GM23338 (cell line): ENCODE measurements around the gene C2orf81. TPM values are rescaled to one million over a fixed set of nuclear protein-coding genes. Genes with fewer than 3 reads are reported as not detected.

ENCODE experiments used
- ATAC-seq: fragments of 200-7000 bp; cut with Tn5 transposase; 3 replicates; pipeline ENCODE4 v1.9.1; 2020
- DNase-seq: peaks from one replicate; pipeline ENCODE4 v3.0.0-alpha.2; 2015; ENCODE audit warnings: low spot score
- H2AFZ ChIP-seq: fragments of 200-600 bp; sonication (generic); 2 replicates; pipeline ENCODE4 v1.8.0; 2016; ENCODE audit warnings: antibody characterized with exemption, mild to moderate bottlenecking, moderate library complexity
- H3F3A ChIP-seq: fragments of 200-600 bp; sonication (generic); replicated peaks from 2 replicates; pipeline ENCODE4 v1.8.0; 2017; ENCODE audit warnings: antibody characterized with exemption, mixed run types, low read depth
- H3K27ac ChIP-seq: fragments of 200-600 bp; sonication (generic); 2 replicates; pipeline ENCODE4 v1.6.1; 2016; ENCODE audit warnings: low read depth
- H3K27me3 ChIP-seq: fragments of 200-600 bp; sonication (generic); 2 replicates; pipeline ENCODE4 v1.8.0; 2016; ENCODE audit warnings: mild to moderate bottlenecking, mixed run types, moderate library complexity; ENCODE audit not compliant: insufficient read depth
- H3K36me3 ChIP-seq: fragments of 200-600 bp; sonication (generic); 2 replicates; pipeline ENCODE4 v1.8.0; 2016; ENCODE audit warnings: mild to moderate bottlenecking; ENCODE audit not compliant: insufficient read depth
- H3K4me1 ChIP-seq: fragments of 200-600 bp; sonication (generic); 2 replicates; pipeline ENCODE4 v1.8.0; 2016; ENCODE audit warnings: mild to moderate bottlenecking, moderate library complexity; ENCODE audit not compliant: insufficient read depth
- H3K4me2 ChIP-seq: fragments of 200-600 bp; sonication (generic); 2 replicates; pipeline ENCODE4 v1.7.1; 2017; ENCODE audit warnings: mixed run types
- H3K4me3 ChIP-seq: fragments of 200-600 bp; sonication (generic); 2 replicates; pipeline ENCODE4 v1.6.1; 2016; ENCODE audit warnings: mixed run types
- H3K79me2 ChIP-seq: fragments of 200-600 bp; sonication (generic); replicated peaks from 2 replicates; pipeline ENCODE4 v1.8.0; 2017; ENCODE audit warnings: mild to moderate bottlenecking; ENCODE audit not compliant: insufficient read depth
- H3K9me2 ChIP-seq: fragments of 200-600 bp; sonication (generic); 2 replicates; pipeline ENCODE4 v1.8.0; 2017; ENCODE audit not compliant: insufficient read depth
- H4K20me1 ChIP-seq: fragments of 200-600 bp; sonication (generic); replicated peaks from 2 replicates; pipeline ENCODE4 v1.8.0; 2017; ENCODE audit warnings: mild to moderate bottlenecking; ENCODE audit not compliant: insufficient read depth
- H3K27ac Mint-ChIP-seq: 2 replicates; pipeline ENCODE4 v1.8.0; 2020; ENCODE audit warnings: inconsistent platforms, mild to moderate bottlenecking, moderate library complexity, mixed read lengths
- H3K27me3 Mint-ChIP-seq: 3 replicates; pipeline ENCODE4 v1.8.0; 2022; ENCODE audit warnings: low read depth, mild to moderate bottlenecking, moderate library complexity, mixed read lengths, inconsistent platforms; ENCODE audit not compliant: insufficient read depth, poor library complexity
- H3K36me3 Mint-ChIP-seq: 3 replicates; pipeline ENCODE4 v1.8.0; 2021; ENCODE audit warnings: low read depth, mild to moderate bottlenecking, inconsistent platforms, moderate library complexity, mixed read lengths
- H3K4me1 Mint-ChIP-seq: 3 replicates; pipeline ENCODE4 v1.8.0; 2020; ENCODE audit warnings: mild to moderate bottlenecking, inconsistent platforms, mixed read lengths
- H3K4me3 Mint-ChIP-seq: 3 replicates; pipeline ENCODE4 v1.8.0; 2021; ENCODE audit warnings: moderate library complexity, mild to moderate bottlenecking, inconsistent platforms, mixed read lengths
- H3K9me3 Mint-ChIP-seq: 3 replicates; pipeline ENCODE4 v1.8.0; 2020; ENCODE audit warnings: moderate library complexity, mild to moderate bottlenecking, inconsistent platforms, mixed read lengths
- CREB1 ChIP-seq: fragments of 250-450 bp; sonication (Bioruptor Pico); IDR thresholded peaks from 2 replicates; pipeline ENCODE4 v1.5.0; 2020; ENCODE audit warnings: low read depth, mild to moderate bottlenecking, moderate library complexity
- polyA plus RNA-seq: library from polyadenylated mRNA; unstranded; fragments of >200 nt; fragmentation: Nextera tagmentation; extraction: Ambion mirVana; gene quantifications from 2 replicates; pipeline ENCODE4 v1.2.1, GENCODE V29; 2016
- total RNA-seq: library from RNA; depleted of rRNA; stranded (reverse); fragments of >200 nt; shearing (Covaris generic); gene quantifications from 2 replicates; pipeline ENCODE4 v1.2.3, GENCODE V29; 2014
- TF ChIP-seq, protein P1 (sequence below): fragments of 250-450 bp; sonication (Bioruptor Pico); IDR thresholded peaks from 2 replicates; pipeline ENCODE4 v1.5.0; 2020; ENCODE audit warnings: mild to moderate bottlenecking, moderate library complexity
- TF ChIP-seq, protein P2 (sequence below), 2 experiments: fragments of 200-600 bp in 1 of 2; sonication (generic) in 1 of 2; conservative IDR thresholded peaks; 2 replicates each; pipeline versions ENCODE4 v1.5.1 to v1.6.1; 2016 to 2017; ENCODE audit warnings: antibody characterized with exemption in 2 of 2, low read depth in 2 of 2, mild to moderate bottlenecking in 2 of 2, moderate library complexity in 1 of 2

The C2orf81 gene
- total and polyA plus RNA-seq, 2 experiments from 2014 or later = 3.8 to 4.6 TPM

DNA sequence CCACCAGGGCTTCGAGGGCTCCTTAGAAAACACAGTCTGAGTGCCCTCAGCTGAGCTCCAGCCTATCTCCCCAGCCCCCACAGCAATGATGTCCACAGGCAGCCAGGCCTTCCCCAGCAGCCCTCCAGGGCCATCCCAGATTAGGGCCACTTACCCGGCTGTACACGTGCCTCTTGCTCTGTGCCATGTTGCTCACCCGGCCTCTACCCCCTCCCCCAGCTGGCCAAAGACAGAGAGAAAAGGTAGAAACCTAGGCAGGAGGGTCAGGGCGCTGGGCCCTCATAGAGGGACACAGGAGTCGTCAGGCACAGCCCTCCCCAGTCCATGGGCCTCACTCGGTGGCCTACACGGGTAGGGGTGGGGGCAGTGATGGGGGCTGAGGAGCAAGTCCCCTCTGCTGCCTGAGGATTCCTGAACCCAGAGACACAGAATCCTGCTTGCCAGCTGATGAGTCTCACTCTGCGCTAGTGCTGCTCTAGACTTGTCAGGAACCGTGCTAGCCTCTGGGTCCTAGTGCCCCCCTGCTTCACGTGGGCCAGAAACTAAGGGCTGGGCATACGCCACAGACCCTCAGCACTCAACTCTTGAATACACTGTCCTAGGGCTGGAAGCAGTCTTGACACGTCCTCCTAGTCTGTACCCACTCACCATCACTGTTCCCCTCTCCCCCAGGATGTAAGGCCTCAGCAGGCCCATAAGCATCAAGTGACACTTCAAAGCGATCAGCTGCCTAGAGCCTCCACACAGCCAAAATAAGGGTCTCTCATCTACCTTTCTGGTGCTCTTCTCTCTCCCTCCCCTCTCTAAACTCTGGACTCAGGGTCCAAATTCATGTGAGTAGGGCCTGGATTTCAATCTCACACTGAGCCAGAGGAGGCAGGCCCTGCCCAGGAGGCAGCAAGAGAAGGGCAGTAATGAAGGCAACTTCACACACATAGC is 41.3 kb downstream of the C2orf81 start, which contains the start of gene DCTN1:
DCTN1 (minus strand) TSS at position 461 of the 939 bp plus-strand sequence; CDS start at position 187, 274 bp downstream.
- H3K79me2 ChIP-seq = peaks cover 70% of the 10 kb centered on the region
- DNase-seq = peak; percentile 71
- no peaks in the 10 kb centered on the region for H3K27me3 ChIP-seq
- Mint-ChIP-seq H3K9me3 (no peaks in the 10 kb centered on the region), H3K27me3 (peaks cover 5% of the 10 kb centered on the region), H3K4me1 (peaks cover 20% of the 10 kb centered on the region), H3K4me3 (peak within 1 kb of the TSS; percentile 24), H3K27ac (peak within 1 kb of the TSS; percentile 40; the same call in 1 of the 2 replicates), H3K36me3 (peaks cover 11% of the 10 kb centered on the region)
- H3F3A ChIP-seq = no peaks in the 10 kb centered on the region
- H3K36me3 ChIP-seq = peaks cover 3% of the 10 kb centered on the region
- H3K9me2 ChIP-seq = no peaks in the 10 kb centered on the region
- H3K4me1 ChIP-seq = peaks cover 20% of the 10 kb centered on the region
- TF ChIP-seq, protein P1, sequence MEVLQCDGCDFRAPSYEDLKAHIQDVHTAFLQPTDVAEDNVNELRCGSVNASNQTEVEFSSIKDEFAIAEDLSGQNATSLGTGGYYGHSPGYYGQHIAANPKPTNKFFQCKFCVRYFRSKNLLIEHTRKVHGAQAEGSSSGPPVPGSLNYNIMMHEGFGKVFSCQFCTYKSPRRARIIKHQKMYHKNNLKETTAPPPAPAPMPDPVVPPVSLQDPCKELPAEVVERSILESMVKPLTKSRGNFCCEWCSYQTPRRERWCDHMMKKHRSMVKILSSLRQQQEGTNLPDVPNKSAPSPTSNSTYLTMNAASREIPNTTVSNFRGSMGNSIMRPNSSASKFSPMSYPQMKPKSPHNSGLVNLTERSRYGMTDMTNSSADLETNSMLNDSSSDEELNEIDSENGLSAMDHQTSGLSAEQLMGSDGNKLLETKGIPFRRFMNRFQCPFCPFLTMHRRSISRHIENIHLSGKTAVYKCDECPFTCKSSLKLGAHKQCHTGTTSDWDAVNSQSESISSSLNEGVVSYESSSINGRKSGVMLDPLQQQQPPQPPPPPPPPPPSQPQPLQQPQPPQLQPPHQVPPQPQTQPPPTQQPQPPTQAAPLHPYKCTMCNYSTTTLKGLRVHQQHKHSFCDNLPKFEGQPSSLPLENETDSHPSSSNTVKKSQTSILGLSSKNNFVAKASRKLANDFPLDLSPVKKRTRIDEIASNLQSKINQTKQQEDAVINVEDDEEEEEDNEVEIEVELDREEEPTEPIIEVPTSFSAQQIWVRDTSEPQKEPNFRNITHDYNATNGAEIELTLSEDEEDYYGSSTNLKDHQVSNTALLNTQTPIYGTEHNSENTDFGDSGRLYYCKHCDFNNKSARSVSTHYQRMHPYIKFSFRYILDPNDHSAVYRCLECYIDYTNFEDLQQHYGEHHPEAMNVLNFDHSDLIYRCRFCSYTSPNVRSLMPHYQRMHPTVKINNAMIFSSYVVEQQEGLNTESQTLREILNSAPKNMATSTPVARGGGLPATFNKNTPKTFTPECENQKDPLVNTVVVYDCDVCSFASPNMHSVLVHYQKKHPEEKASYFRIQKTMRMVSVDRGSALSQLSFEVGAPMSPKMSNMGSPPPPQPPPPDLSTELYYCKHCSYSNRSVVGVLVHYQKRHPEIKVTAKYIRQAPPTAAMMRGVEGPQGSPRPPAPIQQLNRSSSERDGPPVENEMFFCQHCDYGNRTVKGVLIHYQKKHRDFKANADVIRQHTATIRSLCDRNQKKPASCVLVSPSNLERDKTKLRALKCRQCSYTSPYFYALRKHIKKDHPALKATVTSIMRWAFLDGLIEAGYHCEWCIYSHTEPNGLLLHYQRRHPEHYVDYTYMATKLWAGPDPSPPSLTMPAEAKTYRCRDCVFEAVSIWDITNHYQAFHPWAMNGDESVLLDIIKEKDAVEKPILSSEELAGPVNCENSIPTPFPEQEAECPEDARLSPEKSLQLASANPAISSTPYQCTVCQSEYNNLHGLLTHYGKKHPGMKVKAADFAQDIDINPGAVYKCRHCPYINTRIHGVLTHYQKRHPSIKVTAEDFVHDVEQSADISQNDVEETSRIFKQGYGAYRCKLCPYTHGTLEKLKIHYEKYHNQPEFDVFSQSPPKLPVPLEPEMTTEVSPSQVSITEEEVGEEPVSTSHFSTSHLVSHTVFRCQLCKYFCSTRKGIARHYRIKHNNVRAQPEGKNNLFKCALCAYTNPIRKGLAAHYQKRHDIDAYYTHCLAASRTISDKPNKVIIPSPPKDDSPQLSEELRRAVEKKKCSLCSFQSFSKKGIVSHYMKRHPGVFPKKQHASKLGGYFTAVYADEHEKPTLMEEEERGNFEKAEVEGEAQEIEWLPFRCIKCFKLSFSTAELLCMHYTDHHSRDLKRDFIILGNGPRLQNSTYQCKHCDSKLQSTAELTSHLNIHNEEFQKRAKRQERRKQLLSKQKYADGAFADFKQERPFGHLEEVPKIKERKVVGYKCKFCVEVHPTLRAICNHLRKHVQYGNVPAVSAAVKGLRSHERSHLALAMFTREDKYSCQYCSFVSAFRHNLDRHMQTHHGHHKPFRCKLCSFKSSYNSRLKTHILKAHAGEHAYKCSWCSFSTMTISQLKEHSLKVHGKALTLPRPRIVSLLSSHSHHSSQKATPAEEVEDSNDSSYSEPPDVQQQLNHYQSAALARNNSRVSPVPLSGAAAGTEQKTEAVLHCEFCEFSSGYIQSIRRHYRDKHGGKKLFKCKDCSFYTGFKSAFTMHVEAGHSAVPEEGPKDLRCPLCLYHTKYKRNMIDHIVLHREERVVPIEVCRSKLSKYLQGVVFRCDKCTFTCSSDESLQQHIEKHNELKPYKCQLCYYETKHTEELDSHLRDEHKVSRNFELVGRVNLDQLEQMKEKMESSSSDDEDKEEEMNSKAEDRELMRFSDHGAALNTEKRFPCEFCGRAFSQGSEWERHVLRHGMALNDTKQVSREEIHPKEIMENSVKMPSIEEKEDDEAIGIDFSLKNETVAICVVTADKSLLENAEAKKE (CRISPR knock-in tag) = no peak
- TF ChIP-seq, protein P2, sequence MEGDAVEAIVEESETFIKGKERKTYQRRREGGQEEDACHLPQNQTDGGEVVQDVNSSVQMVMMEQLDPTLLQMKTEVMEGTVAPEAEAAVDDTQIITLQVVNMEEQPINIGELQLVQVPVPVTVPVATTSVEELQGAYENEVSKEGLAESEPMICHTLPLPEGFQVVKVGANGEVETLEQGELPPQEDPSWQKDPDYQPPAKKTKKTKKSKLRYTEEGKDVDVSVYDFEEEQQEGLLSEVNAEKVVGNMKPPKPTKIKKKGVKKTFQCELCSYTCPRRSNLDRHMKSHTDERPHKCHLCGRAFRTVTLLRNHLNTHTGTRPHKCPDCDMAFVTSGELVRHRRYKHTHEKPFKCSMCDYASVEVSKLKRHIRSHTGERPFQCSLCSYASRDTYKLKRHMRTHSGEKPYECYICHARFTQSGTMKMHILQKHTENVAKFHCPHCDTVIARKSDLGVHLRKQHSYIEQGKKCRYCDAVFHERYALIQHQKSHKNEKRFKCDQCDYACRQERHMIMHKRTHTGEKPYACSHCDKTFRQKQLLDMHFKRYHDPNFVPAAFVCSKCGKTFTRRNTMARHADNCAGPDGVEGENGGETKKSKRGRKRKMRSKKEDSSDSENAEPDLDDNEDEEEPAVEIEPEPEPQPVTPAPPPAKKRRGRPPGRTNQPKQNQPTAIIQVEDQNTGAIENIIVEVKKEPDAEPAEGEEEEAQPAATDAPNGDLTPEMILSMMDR (conservative IDR thresholded peaks at IDR 0.05; ENCODE audit: low read depth in 2 of 2) = 0 out of 4 replicates have a peak, but pooled peaks of 1 of the 2 experiments have one; percentile 4
- 0 out of 2 replicates have a peak, but pooled peaks have one; percentile 18 for TF ChIP-seq CREB1
- ATAC-seq = peak; percentile 95
- no peak within 1 kb of the TSS for H3K27ac ChIP-seq
- no peak within 1 kb of the TSS for H2AFZ ChIP-seq
- H3K4me2 ChIP-seq = peak within 1 kb of the TSS; percentile 74
- H3K4me3 ChIP-seq = peak within 1 kb of the TSS; percentile 49; the same call in 1 of the 2 replicates
- H4K20me1 ChIP-seq = peaks cover 61% of the 10 kb centered on the region
